Loucy (cell line): ENCODE results near the gene CAMLG.

ENCODE experiments used
- CTCF ChIP-seq: fragments of 200-600 bp; sonication (generic); conservative IDR thresholded peaks from 2 replicates; pipeline ENCODE4 v1.5.1; 2014; ENCODE audit warnings: mild to moderate bottlenecking, antibody characterized with exemption, low read length
- EZH2phosphoT487 ChIP-seq: fragments of 200-600 bp; IDR thresholded peaks from 2 replicates; pipeline ENCODE4 v1.6.1; 2018; ENCODE audit warnings: antibody characterized with exemption, mild to moderate bottlenecking, moderate library complexity, borderline replicate concordance

GRCh38 chr5:134787692-134788091 is 49.3 kb downstream of the CAMLG start:
- TF ChIP-seq CTCF (no peak), EZH2phosphoT487 (no peak)
